ENCODE results near the gene SYK.

The SYK gene

DNA sequence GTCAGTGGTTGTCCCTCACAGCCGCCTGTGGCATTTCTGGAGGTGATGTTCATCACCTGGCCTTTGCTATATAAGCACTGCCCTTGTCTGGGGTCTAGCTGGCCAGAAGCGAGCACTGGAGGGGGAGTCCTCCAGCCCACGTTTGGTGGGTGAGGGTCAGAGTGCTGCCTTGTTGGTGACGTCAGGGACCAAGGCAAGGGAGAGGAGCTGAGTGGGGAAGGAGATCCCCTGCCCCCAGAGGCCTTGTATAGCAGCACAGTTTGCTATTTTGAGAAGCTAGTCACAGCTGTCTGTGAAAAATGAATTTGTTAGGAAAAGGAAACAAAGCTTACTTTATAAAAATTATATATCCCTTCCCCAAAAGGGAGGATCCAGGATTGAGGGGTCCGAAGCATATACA is 49.8 kb downstream of the SYK start:
- no peak for DNase-seq (ENCODE audit: low read depth)

DNA sequence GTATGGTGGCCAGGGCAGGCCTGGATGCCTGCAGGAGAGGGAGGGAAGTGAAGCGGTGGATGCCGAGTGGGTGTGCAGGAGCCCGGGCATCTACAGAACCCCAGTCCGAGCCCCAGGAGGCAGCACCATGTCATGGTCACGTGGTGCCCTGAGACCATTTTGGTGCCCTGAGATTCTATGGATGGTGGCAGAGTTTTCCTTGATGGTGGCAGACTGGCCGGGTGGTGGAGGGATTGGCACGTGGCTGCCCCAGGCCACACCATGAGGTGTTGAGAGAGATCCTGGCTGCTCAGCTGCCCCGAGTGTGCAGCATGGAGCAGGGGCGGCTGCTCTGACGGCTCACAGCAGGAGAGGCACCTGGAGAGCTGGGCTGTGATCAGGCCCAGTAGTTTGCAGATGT is 52.3 kb downstream of the SYK start:
- no peak for DNase-seq (ENCODE audit: low read depth)

DNA sequence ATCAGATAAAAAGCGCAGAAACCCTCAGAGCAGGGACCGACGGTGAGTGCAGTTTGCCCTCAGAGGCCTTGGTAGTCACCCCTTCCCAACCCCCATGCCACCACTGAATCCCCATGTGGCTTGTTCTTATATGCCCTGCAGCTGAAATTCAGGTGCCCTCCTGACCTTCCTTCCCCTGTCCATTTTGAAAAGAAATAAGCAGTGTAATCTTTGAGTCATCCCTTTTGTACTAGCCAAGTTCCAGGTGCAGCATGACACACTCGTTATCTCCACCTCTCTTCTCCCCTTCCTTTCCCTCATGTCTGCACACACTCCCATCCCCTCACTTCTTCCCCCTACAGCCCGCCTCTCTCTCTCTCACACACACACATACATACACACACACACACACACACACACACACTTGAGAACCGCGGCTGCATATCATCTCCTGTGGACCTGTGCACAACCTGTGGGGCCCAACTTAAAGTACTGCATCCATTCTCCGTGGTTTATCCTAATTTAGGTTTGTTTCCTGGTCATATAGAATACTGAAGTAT is 53.1 kb downstream of the SYK start:
- no peak for DNase-seq (ENCODE audit: low read depth)

DNA sequence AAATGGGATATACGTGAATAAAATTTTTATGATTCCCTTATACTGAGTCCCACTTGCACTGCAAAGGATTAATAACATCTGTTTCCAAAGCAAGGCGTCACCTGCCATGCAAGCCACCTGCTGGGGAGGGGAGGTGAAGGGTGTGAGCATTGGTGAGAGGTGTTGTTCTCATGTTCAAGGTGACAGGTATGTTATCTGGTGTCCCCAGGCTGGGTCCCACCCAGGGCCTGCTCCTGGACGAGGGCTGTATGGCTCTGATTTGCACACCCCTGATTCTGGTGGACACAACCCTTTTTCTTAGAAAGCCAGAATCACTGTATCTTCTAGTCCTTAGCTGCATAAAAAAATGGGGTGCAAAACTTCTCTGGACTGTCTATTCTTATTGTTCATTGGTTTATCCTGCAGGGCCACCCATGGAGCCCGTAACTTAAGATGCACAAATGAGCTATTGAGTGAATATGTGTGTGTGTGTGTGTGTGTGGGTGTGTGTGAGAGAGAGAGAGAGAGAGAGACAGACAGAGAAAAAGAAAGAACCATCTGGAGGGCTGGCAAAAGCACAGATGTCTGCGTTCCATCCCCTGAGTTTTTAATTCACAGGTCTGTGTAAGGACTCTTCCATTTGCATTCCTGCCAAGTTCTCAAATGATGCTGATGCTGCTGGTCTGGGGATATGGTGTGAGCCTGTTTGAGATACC is 53.7 kb downstream of the SYK start:
- DNase-seq (ENCODE audit: low read depth): no peak

DNA sequence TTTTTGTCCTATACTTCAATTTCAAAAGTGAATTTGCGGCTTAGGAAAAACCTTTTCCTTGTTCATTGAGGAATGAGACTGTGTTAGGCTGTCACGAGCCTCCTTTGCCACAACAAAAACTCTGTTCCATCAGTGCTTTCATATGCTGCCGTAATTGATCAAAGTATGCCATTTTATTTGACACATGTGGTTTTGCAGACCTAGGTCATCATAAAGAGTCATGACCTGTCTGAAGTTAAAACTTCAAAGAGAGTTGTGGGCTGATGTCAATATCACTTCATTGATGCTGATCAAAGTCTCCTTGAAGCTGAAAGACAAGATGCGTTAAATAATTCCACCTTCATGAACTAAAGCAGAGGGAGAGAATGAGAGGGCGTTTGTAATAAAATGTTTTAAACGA is 55.5 kb downstream of the SYK start:
- DNase-seq (ENCODE audit: low read depth): no peak

DNA sequence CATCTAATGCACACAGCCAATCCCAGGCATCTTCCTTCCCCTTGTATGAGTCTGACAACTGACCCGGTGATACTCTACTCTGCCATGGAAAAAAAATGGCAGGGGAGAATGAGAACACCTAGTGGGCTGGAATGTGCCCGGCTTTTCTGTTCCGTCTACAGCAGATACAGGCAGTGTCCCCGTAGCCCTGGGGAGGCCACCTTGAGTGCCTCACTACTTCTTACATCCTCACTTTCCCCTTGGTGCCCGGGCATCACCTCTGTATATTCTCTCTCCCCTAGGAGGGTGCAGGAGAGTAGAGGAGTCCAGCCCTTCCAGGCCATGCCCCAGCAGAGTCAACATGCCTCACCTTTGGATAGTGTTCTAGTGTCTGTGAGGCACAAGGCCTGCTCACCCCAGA is 56.2 kb downstream of the SYK start:
- no peak for DNase-seq (ENCODE audit: low read depth)

DNA sequence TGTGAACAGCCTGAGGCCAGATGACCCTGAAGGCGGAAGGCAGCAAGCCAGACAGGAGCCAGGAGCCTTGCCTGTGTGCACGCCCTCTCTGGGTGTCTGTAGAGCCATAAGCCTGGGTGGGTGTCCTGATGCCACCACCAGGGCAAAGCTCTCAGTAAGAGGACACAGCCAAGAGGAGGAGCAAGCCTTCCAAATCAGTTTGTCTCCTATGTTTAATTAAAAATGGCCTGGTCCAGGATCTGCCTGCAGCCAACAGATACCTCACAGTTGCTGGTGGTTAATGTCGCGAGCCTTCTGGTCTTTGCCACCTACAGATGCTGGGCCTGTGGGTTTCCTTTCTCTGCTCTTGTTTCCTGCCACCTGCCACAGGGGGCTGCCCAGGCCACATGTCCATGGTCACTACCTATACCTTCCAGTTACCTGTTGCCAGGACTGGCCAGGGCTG is 56.9 kb downstream of the SYK start:
- no peak for DNase-seq (ENCODE audit: low read depth)

DNA sequence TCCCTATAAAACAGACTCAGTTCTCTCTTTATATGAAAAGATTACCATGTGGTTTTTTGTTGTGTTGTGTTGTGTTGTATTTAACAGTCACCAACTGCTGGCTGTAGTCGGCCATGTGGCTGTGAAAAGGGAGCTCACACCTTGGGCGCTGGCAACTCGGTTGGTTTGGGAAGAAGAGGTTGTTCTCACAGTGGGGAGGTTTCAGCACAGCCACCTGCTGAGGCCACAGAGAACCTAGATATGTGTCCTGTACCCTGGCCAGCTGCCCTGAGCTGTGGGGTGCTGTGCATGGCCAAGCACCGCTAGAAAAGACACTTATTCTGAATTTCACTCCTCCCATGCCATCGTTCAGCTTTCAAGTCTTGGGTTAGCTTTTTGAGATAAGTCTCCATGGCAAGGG is 58.8 kb downstream of the SYK start:
- no peak for DNase-seq (ENCODE audit: low read depth)

DNA sequence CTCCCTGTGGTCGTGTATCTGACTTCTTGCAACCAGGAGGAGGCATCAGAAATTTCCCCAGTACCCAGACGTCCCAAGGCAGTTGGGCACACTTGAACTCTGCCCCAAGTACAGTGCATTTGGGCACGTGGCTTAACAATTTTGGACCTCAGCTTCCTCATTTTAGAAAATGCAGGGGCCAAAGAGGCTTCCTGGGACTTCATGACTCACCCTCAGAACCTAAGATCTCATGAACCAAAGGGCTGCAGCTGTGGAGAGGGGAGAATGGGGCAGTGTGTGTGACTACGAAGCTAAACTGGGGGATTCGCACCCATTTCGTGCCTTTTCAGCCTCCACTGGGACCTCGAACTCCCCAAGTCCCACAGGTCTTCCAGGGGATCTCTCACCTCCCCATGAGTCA is 59.2 kb downstream of the SYK start:
- DNase-seq (ENCODE audit: low read depth): no peak

DNA sequence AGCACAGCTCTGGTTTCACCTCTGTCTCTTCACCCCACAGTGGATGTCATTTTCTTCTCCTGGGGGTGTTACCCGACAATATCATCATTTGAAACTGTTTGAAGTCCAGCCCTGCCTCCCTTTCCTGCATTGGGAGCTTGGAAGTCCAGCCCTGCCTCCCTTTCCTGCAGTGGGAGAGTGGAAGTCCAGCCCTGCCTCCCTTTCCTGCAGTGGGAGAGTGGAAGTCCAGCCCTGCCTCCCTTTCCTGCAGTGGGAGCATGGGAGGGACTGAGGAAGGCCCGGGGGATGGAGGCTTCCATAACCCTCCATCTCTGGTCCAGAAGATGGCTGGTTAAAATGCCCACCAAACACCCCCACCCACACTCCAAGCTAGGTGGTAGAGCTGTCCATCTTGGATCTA is 59.8 kb downstream of the SYK start:
- no peak for DNase-seq (ENCODE audit: low read depth)

DNA sequence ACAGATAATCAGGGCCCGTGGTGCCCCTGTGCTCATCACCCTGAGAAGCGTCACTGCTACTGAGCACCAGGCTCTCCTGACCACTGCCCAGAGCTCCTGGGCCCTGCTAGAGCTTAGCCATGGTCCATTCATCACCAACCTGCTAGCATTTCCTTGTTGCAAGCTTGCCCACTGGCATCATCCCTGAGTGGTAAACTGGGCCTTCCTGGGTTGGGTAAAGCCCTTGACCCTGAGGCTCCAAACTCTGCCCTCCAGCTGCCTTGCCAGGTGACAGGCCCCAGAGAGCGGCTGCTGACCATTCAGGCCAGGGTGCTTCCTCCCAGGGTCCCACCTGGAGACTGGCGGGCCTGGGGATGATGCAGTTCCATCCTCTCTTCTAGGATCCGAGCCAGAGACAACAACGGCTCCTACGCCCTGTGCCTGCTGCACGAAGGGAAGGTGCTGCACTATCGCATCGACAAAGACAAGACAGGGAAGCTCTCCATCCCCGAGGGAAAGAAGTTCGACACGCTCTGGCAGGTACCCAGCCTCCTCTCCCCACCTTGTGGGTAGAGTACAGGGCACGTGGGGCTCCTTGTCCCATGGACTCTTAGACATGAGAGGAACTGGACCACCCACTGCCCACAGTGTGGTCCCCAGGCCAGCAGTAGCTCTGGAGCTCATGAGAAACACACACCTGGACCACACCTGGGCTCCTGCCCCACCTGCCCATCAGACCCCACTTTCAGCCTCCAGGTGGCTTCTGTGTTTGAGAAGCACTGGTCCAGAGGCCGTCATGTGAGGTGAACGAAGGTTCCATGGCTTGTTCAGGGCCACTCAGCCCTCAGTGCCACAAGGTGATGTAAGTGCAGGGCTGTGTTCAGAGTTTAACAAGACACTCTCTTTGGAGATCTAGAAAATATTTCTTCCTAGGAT is 60.5 kb downstream of the SYK start:
- no peak for DNase-seq (ENCODE audit: low read depth)

DNA sequence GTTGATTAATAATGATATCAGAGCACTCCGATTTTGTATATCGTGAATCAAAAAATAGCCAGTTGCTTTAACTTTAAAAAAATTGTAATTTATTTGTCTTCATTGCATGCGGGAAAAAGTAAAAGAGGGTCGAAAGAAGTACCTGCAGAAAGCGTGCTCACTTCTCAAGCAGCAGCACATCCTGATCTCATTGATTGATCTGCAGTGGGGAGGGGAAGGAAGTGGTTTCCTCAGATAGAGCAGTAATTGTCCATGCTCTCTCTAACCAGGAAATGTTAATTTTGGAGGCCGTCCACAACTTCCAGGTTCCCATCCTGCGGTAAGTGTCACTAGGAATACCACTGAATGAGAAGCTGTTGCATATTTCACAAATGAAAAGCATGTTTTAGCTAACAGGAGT is 63.2 kb downstream of the SYK start:
- DNase-seq (ENCODE audit: low read depth): no peak

DNA sequence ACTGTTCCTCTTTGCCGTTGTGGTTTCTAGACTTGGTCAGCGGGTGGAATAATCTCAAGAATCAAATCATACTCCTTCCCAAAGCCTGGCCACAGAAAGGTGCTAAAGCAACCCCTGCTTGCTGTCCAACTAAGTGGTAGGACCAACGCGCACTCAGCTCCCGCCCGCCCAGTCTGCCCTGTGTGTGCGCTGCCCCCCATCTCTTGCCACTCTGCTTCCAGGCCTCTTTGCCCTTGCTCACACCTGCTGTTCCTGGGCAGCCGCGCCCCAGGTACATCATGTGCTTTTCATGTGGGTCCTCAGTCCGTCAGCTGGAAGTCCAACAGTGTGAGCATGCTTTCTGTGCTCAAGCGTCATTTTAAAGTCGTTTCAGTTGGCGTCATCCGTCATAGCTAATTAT is 65.5 kb downstream of the SYK start:
- DNase-seq (ENCODE audit: low read depth): no peak

DNA sequence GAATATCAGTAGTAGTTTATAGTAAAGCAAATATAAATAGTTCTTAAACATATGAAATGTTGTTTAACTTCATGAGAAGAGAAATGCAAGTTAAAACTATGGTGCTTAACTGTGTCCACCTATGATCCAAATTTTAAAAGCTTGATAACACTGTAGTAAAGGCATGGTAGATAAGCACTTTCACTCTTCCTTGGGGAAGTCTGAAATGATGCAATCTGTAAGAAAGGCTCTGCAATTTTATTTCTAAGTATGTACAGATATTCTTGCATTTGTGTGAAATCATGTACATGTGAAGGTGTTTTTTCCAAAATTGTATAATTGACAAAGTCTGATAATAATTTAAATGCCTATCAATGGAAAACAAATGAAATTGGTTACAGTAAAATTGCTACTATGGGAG is 66.9 kb downstream of the SYK start:
- DNase-seq (ENCODE audit: low read depth): peak; percentile 5

DNA sequence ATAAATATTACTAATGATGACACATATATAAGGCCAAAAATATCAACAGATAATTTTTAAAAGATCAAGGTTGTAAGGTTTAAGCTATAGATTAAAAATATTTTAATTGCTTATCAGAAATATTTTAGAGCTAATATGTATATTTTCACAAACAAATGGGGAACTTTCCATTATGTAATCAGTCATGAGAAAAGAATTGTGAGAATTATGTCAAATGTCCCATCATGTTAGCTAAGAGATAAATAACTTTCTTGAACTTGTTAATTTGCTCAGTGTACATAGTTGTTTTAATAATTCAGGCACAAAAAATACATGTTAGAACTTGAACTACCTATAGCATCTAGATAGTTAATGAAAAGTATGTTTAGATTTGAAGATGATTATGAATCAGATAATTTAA is 67.7 kb downstream of the SYK start:
- no peak for DNase-seq (ENCODE audit: low read depth)

DNA sequence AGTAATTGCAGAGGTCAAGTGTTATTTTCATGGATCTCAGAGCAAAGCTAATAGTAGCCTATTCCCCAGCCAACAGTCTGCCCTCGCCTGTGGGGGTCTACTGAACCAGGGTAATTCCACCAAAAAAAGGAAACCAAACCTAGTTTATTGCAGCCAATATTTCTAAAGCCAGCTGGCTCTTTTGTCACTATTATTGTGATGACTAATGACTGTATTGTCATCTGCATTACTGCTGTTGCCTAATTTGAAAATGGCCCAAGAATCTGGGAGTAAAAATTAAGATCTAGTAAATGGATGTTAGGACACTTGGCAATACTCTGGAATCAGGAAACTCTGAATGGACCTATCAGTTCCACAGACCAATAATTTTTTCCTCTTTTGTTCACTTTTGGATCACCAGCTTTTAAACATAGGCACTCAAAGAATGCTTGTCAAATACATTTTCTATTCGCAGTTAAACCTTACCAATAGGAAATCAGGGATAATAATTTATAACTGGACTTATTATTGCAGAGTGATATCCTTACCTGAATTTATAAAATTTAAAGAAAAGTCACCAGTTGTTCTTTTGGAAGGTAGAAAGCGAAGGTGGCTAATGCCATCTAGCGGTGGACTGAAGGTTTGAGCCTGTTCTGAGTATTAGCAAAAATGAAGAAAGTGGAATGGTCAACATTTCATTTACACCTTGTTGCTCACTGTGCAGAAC is 69.2 kb downstream of the SYK start:
- DNase-seq (ENCODE audit: low read depth): peak; percentile 18

DNA sequence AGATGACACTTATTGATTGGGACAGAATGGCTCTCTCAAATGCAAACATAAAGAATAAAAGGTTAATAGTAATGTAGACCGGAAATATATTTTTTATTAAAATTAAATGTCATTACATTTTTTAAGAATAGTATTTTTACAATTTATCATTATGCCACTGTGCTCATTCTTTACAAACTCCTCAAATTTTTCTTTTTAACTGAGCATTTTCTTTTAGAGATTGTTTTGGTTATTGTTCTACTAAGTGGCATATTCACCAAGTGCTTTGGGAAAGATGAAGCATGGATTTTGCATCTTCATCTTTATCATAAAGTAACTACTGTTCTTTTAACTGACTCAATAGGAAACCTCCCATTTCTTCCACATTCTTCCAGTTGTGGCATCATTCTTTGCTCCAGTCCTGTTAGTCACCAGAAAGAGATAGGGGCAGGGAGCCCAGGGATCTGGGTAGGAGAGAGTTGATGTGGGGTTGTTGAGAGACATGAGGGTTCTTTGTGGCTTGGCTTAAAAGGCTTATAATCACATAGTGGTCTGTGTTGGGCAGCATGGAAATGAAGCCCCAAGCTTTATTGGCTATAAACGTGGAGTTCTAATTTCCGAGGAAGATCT is 69.8 kb downstream of the SYK start:
- DNase-seq (ENCODE audit: low read depth): no peak

DNA sequence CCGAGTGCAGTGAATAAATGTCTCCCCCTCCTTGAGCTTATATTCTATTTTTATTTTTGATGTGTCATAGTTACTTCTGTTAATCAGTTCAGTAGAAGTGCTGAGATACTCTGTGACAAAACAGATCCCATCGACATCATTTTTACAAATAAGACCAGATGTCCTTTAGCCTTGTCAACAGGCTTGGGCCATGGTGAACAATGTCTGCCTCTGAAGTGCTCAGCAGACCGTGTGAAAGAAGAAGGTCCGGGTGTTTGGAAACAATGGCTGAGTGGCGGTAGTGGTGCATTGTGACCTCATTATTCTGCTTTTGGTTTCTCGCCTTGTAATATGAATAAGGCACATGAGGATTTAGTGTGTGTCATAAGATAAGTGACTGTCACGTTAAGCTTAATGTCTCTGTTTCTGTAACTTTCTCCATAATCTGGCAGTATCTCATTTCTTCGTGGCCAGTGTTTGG is 71.2 kb downstream of the SYK start:
- DNase-seq (ENCODE audit: low read depth): no peak

DNA sequence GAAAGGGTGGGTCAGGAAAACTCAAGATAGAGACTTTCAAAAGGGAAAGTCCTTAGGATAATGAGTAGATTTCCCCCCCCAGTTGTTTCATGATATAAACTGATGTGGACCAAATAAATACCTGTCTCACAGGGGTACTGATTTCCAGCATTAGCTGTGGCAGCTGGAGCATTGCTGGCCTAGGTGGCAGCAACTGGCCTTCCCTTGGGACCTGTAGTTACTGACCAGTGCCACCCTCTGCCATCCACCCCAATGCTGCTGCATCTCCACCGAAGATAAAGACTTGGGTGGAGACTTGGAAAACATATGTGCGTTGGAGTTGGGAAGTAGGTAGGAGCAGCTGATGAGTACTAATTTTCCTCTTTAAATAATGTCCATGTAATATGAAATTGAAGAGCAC is 71.8 kb downstream of the SYK start:
- no peak for DNase-seq (ENCODE audit: low read depth)

DNA sequence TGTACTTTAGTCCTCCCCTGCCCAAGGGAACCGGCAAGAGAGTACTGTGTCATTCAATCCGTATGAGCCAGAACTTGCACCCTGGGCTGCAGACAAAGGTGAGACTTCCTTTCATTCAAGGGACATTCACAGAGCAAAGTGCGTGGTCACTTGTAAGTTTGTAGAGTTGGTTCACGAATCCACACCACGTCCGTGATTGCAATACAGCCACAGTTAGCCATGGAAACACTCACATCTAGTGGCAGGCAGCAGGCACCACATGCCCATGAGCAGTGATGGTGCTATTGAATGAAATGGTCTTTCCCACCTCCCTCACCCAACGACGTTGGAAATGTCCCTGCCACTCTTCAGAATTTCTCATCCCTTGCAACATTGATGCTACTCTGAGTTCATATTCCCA is 72.6 kb downstream of the SYK start:
- DNase-seq (ENCODE audit: low read depth): no peak

DNA sequence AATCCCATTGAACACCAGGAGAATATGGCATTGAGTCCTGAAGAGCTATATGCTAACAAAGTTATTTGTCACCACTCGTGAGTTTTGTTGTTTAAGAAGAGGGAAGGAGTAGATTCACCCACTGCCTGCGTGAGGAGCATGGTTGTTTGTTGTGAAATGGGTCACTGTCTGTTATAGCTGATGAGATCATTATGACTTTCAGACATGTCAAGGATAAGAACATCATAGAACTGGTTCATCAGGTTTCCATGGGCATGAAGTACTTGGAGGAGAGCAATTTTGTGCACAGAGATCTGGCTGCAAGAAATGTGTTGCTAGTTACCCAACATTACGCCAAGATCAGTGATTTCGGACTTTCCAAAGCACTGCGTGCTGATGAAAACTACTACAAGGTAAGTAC is 76.9 kb downstream of the SYK start:
- DNase-seq (ENCODE audit: low read depth): no peak

DNA sequence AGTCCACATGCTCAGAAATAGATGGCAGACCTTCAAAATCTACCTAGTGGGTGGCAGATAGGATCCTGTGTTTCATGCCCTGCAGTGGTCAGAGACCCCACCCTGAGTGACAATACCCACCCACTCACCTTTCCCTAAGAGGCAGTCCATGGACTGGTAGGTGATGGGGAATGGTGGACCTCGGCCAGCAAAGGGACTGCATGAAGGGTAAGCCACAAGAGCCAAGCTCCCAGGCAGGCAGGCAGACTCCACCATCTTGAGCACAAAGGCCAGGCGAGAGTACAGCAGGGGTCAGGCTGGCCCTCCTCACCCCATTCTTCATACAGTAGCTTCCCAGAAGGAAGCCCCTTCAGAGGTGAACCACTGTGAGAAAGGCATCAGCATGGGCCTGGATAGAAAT is 78.4 kb downstream of the SYK start:
- DNase-seq (ENCODE audit: low read depth): no peak
